VCaP (cell line): ENCODE results near the gene LACC1.

Experiments used
- H3K27ac ChIP-seq: fragments of 450-650 bp; 2 replicates; pipeline ENCODE4 v1.5.1; 2017
- CTCF ChIP-seq: fragments of 450-650 bp; conservative IDR thresholded peaks from 2 replicates; pipeline ENCODE4 v1.5.1; 2017; ENCODE audit warnings: mild to moderate bottlenecking, moderate library complexity

LACC1 gene

GRCh38 chr13:43876366-43876765 is 3.3 kb upstream of the LACC1 start:
- TF ChIP-seq CTCF, result no peak
- no peak overlapping the region for H3K27ac ChIP-seq

- no peak for TF ChIP-seq CTCF
- no peak overlapping the region for H3K27ac ChIP-seq
Observed at GRCh38 chr13:43877326-43877725, 2.4 kb upstream of the LACC1 start.

- TF ChIP-seq CTCF, result no peak
- no peak overlapping the region; the same call in 1 of the 2 replicates for H3K27ac ChIP-seq
Observed at GRCh38 chr13:43877766-43878165, 1.9 kb upstream of the LACC1 start.

- no peak for TF ChIP-seq CTCF
- peak within 1 kb of the TSS; percentile 90 for H3K27ac ChIP-seq
Observed at GRCh38 chr13:43878892-43879754, 581 bp upstream of the LACC1 start, which contains the start of gene CCDC122. TSS of gene CCDC122 (minus strand) at chr13:43879740. CDS start at chr13:43869376, 10,364 bp downstream.

GRCh38 chr13:43880214-43880855 is 631 bp downstream of the LACC1 start:
- no peak for TF ChIP-seq CTCF
- peak overlapping the region; percentile 90 for H3K27ac ChIP-seq

GRCh38 chr13:43880926-43881325 is 1.2 kb downstream of the LACC1 start:
- no peak overlapping the region for H3K27ac ChIP-seq
- TF ChIP-seq CTCF, result no peak

GRCh38 chr13:43881580-43881979 is 1.9 kb downstream of the LACC1 start:
- no peak for TF ChIP-seq CTCF
- H3K27ac ChIP-seq, result no peak overlapping the region
